Liver (tissue), 3 donors: ENCODE data around the gene FAM83C.

Experiments
- EGR1 ChIP-seq, 2 donors: IDR thresholded peaks; 2 replicates each; pipeline ENCODE4 v1.6.1; 2016 to 2018; ENCODE audit warnings: antibody characterized with exemption in 2 of 2, low read depth in 2 of 2
- GABPA ChIP-seq, 2 donors: IDR thresholded peaks in 1 of 2; conservative IDR thresholded peaks in 1 of 2; 2 replicates each; pipeline ENCODE4 v1.6.1; 2016; ENCODE audit warnings: antibody characterized with exemption in 2 of 2, mild to moderate bottlenecking in 1 of 2, moderate library complexity in 1 of 2
- HNF4A ChIP-seq, 2 donors: conservative IDR thresholded peaks; 2 replicates each; pipeline ENCODE4 v1.6.1; 2016; ENCODE audit warnings: antibody characterized with exemption in 2 of 2, mild to moderate bottlenecking in 2 of 2
- JUND ChIP-seq, 2 donors: IDR thresholded peaks; 2 replicates each; pipeline ENCODE4 v1.6.1; 2016; ENCODE audit warnings: antibody characterized with exemption in 2 of 2
- RAD21 ChIP-seq, 2 donors: IDR thresholded peaks; 2 replicates each; pipeline ENCODE4 v1.6.1; 2016; ENCODE audit warnings: antibody characterized with exemption in 2 of 2, mild to moderate bottlenecking in 2 of 2
- REST ChIP-seq: IDR thresholded peaks from 2 replicates; pipeline ENCODE4 v1.6.1; 2016; ENCODE audit warnings: antibody characterized with exemption, mild to moderate bottlenecking
- RXRA ChIP-seq, 2 donors: IDR thresholded peaks; 2 replicates each; pipeline ENCODE4 v1.6.1; 2017 to 2018; ENCODE audit warnings: antibody characterized with exemption in 2 of 2, mild to moderate bottlenecking in 1 of 2
- SP1 ChIP-seq: IDR thresholded peaks from 2 replicates; pipeline ENCODE4 v1.6.1; 2018; ENCODE audit warnings: antibody characterized with exemption, mild to moderate bottlenecking
- TAF1 ChIP-seq: conservative IDR thresholded peaks from 2 replicates; pipeline ENCODE4 v1.6.1; 2016; ENCODE audit warnings: antibody characterized with exemption, mild to moderate bottlenecking
- YY1 ChIP-seq: IDR thresholded peaks from 2 replicates; pipeline ENCODE4 v1.6.1; 2016; ENCODE audit warnings: antibody characterized with exemption, mild to moderate bottlenecking
- TF ChIP-seq, protein P1 (sequence below): fragments of 150-350 bp; IDR thresholded peaks from 2 replicates; pipeline ENCODE4 v1.5.1; 2017; ENCODE audit warnings: improper control_type of control experiment, low read depth, low read length; ENCODE audit not compliant: missing input control
- donor health status: healthy.
- donor health status: healthy.

GRCh38 chr20:35273449-35274171, 18.6 kb downstream of the FAM83C start:
- TF ChIP-seq, protein P1, sequence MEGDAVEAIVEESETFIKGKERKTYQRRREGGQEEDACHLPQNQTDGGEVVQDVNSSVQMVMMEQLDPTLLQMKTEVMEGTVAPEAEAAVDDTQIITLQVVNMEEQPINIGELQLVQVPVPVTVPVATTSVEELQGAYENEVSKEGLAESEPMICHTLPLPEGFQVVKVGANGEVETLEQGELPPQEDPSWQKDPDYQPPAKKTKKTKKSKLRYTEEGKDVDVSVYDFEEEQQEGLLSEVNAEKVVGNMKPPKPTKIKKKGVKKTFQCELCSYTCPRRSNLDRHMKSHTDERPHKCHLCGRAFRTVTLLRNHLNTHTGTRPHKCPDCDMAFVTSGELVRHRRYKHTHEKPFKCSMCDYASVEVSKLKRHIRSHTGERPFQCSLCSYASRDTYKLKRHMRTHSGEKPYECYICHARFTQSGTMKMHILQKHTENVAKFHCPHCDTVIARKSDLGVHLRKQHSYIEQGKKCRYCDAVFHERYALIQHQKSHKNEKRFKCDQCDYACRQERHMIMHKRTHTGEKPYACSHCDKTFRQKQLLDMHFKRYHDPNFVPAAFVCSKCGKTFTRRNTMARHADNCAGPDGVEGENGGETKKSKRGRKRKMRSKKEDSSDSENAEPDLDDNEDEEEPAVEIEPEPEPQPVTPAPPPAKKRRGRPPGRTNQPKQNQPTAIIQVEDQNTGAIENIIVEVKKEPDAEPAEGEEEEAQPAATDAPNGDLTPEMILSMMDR, result no peak
- TF ChIP-seq REST, result no peak
- no peak for TF ChIP-seq RAD21 (IDR thresholded peaks at IDR 0.05)
- no peak for TF ChIP-seq HNF4A (conservative IDR thresholded peaks at IDR 0.05)
- no peak for TF ChIP-seq EGR1 (IDR thresholded peaks at IDR 0.05; ENCODE audit: low read depth in 2 of 2)
- no peak for TF ChIP-seq SP1
- no peak for TF ChIP-seq TAF1
- no peak for TF ChIP-seq GABPA (IDR thresholded peaks at IDR 0.05 in 1 of 2, conservative IDR thresholded peaks at IDR 0.05 in 1 of 2)
- no peak for TF ChIP-seq JUND (IDR thresholded peaks at IDR 0.05)
- TF ChIP-seq YY1, result no peak
- TF ChIP-seq RXRA (IDR thresholded peaks at IDR 0.05), result no peak
